ENCODE data around the gene RCC2.
A peak's percentile ranks its signal among the peaks of the same experiment; 100 is the strongest.
"Not testable (repeated sequence)": the region's sequence is repeated elsewhere in the genome, so short reads cannot be mapped to it uniquely, and the experiment has no call there.

Gene RCC2

DNA sequence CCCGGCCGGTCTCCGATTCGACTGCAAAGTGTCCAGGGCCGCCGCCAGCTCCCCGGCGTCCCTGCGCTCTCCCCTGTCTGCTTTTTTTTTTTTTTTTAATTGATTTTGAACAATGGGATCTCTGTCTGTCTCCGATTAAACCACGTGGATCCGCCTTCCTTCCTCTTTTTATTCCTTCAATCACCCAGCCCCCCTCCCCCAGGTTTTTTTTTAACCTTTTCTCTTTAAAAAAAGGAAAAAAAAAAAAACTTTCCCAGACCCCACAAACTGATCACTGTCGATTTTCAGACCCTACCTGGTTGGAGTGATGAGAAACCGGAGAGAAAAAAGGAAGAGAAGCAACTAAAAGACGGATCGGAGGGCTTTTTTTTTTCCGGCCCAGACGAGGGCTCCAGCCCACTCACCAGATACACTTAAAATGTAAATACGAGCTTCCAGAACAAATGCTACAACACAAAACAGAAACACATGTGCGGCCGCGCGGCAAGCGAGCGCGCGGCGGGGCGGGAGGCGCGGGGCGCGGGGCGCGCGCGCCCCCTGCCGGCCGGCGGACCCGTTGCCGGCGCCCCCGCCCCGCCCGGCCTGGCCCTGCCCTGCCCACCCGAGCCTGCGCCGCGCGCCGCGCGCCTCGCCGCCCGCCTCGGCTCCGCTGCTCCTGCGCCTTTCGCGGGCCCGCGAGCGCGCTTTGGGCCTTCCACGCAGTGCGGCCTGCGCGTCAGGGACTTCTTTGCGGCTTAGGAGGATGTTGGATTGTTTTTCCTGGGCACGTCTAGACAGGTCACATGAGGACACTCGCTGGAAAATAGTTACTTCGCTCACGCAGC, at the start of gene RCC2:
Gene RCC2 (minus strand): TSS at position 428 of the 824 bp plus-strand sequence. CDS start 1,163 bp downstream, outside the sequence.
- DNase-seq, result peak; percentile 66

DNA sequence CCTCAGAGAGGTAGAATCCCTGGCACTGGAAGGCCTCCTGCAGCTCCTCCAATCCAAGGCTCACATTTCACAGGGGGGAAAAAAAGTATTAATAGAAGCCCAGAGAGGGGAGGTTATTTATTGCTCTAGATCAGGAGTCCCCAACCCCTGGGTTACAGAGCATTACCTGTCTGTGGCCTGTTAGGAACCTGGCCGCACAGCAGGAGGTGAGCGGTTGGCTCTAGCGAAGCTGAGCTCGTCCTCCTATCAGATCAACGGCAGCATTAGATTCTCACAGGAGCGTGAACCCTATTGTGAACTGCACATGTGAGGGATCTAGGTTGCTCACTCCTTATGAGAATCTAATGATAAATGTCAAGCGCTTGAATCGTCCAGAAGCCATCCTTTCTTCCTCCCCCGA, 46.8 kb upstream of the RCC2 start:
- no peak for DNase-seq

DNA sequence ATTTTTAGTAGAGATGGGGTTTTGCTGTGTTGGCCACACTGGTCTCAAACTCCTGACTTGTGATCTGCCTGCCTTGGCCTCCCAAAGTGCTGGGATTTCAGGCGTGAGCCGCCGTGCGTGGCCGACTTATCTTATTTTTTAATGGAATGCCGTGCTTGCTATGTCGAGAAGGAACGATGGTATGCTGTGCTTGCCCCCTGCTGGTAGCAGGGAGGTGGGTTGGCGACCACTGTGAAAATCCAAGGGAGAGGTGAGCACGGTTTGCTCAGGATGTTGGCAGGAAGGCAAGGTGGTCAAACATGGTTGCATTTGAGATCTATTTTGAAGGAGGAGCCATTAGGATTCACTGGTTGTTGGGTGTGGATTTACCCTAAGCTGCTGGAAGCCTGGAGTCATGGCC, 45.8 kb upstream of the RCC2 start:
- DNase-seq, result no peak

DNA sequence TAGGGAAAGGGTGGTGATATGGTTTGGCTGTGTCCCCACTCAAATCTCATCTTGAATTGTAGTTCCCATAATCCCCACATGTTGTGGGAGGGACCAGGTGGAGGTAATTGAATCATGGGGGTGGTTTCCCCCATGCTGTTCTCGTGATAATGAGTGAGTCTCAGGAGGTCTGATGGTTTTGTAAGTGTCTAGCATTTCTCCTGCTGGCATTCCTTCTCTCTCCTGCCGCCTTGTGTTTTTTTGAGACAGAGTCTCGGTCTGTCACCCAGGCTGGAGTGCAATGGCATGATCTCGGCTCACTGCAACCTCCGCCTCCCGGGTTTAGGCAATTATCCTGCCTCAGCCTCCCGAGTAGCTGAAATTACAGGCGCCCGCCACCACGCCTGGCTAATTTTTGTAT, 42.5 kb upstream of the RCC2 start:
- DNase-seq, result not testable (repeated sequence)

DNA sequence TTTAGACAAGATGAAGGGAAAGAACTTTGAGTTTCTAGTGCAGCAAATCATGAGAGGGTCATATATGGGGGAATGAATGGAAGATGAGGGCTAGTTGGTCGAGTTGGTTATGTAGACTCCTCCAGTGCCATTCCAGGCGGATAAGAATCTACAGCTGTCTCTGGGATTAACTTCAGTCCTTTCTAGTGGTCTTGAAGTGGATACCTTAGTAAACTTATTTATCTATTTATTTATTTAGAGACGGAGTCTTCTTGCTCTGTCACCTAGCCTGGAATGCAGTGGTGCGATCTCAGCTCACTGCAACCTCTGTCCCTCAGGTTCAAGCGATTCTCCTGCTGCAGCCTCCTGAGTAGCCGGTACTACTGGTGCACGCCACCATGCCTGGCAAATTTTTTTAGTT, 41.4 kb upstream of the RCC2 start:
- no peak for DNase-seq

DNA sequence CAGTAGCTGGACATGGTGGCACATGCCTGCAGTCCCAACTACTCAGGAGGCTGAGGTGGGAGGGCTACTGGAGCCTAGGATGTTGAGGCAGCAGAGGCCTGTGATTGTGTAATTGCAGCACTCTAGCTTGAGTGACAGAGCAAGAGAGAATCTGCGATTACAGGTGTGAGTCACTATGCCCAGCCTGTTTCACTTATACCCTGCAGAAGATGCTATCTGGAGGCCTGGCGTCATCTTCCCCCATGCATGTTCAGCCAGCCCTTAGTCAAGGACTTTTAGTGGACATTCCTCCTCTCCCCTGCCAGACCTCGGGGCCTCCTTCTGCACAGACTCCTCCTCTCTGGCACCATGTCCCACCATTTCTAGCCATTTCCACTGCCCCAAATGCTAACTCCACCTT, 36.3 kb upstream of the RCC2 start:
- DNase-seq, result peak; percentile 30

DNA sequence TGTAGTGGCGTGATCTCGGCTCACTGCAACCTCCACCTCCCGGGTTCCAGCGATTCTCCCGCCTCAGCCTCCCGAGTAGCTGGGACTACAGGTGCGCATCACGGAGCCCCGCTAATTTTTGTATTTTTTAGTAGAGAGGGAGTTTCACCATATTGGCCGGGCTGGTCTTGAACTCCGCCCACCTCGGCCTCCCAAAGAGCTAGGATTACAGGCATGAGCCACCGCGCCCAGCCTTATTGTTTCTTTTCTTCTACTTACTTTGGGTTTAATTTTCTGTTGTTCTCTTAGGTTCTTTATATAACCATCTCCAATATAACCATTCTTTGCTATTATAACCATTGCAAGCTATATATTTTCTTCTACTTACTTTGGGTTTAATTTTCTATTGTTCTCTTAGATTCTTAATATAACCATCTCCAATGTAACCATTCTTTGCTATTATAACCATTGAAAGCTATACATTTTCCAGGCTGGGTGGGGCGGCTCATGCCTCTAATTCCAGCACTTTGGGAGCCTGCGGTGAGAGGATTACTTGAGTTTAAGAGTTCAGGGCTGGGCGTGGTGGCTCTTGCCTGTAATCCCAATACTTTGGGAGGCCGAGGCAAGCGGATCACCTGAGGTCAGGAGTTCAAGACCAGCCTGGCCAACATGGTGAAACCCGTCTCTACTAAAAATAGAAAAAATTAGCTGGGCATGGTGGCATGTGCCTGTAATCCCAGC, 35.5 kb upstream of the RCC2 start:
- DNase-seq, result not testable (repeated sequence)

DNA sequence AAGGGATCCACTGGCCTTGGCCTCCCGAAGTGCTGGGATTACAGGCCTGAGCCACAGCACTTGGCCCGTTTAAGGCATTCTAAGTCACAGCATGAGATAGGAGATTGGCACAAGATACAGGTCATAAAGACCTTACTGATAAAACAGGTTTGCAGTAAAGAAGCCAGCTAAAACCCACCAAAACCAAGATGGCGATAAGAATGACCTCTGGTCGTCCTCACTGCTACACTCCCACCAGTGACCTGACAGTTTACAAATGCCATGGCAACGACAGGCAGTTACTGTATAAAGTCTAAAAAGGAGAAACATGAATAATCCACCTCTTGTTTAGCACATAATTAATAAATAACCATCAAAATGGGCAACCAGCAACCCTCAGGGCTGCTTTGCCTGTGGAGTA, 33.3 kb upstream of the RCC2 start:
- no peak for DNase-seq

DNA sequence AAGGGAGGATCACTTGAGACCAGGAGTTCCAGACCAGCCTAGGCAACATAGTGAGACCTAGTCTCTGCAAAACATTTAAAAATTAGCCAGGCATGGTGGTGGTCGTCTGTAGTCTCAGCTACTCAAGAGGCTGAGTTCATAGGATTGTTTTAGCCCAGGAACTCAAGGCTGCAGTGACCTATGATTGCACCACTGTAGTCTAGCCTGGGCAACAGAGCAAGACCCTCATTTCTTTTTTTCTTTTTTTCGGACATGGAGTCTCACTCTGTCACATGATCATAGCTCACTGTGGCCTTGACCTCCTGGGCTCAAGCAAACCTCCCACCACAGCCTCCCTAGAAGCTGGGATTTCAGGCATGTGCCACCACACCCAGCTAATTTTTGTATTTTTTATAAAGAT, 31.9 kb upstream of the RCC2 start:
- DNase-seq, result no peak

DNA sequence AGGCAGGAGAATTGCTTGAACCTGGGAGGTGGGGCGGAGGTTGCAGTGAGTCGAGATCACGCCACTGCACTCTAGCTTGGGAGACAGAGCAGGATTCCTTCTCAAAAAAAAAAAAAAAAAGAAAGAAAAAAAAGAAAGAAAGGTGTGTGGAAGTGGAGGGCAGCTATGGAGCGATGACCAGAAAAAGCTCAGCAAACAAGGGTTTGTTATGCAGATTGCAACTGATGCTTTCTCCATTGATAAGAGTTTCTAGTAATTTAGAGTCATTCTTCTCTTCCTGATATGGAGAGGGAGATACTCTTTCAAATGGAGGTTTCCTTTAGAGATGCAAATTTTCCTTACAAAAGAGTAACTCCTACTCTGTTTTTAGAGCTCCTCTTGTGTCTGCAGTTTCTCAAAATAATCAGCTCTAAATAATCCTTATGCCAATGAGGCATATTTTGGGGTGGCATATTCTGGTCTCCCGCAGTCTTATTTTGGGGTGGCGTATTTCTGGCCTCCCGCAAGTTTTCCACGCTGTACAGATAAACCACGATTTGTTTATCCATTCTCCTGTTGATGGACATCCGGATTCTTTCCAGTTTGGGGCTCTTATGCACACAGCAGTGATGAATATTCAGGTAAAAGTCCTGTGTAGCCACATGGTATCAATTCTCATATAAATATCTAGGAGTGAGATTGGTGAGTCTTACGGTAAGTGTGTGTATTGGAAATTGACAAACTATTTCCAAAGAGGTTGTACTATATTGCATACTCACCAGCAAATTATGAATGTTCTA, 30.7 kb upstream of the RCC2 start:
- no peak for DNase-seq

DNA sequence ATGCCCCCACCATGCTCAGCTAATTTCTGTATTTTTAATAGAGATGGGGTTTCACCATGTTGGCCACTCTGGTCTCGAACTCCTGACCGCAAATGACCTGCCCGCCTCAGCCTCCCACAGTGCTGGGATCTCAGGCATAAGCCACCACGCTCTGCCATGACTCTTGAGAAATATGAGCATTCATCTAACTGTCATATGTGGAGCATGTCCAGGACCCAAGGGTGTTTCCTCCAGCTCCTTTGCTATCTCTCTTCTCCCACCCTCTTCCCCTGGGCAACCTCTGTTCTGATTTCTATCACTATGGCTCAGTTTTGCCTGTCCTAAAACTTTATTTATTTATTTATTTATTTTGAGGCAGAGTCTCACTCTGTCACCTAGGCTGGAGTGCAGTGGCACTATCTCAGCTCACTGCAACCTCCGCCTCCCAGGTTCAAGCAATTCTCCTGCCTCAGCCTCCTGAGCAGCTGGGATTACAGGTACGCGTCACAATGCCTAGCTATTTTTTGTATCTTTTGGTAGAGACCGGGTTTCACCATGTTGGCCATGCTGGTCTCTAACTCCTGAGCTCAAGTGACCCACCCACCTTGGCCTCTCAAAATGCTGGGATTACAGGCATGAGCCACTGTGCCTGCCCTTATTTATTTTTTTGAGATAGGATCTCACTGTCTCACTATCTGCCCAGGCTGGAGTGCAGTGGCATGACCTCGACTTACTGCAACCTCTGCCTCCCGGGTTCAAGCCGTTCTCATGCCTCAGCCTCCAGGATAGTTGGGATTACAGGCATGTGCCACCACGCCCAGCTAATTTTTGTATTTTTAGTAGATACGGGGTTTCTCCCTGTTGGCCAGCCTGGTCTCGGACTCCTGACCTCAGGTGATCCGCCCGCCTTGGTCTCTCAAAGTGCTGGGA, 29.1 kb upstream of the RCC2 start:
- DNase-seq, result not testable (repeated sequence)

DNA sequence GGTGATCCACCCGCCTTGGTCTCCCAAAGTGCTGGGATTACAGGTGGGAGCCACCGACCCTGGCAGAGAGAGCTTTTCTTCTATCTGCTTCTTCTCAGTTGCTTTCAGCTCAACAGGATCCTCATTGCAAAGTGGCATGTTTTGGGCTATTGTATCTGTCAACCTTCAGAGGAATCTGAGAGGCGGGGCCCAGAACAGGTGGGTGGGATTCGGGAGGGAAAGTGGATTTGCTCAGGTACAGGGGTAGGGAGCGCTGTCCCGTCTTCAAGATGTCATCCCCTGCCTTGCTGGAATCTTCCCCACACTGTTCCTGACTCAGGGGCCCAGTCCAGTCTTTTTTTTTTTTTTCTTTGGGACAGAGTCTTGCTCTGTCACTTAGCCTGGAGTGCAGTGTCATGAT, 26.9 kb upstream of the RCC2 start:
- no peak for DNase-seq

DNA sequence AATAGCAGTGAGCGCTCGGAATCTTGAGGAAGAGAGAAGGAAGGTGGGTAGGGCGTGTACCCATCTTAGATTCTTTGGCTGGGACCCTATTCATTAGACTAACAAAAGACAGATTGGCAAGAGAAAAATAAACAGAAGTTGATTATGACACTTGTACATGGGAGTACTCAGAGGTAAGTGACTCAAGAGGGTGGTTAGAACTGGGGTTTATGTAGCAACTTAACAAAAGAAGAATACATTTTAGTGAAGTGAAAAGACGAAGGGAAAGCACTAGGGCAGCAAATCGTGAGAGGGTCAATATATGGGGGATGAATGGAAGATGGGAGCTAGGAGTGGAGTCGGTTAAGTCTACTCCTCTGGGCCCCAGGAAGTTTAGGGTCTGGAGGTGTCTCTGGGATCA, 25.8 kb upstream of the RCC2 start:
- no peak for DNase-seq

DNA sequence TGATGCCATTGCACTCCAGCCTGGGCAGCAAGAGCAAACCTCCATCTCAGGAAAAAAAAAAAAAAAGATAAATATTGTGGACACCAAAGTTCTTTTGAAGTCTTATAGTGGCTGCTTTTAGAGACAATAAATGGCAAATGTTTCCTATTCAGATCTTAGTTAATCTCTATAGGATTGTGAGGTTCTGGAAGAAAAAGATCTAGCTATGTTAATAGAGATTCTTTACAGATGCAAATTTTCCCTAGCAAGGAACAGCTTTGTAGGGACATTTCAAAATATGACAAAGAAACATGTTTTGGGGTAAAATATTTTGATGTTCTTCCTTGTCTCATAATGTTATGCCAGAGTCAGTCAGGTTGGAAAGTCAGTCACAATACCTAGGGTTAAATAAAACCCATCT, 24.5 kb upstream of the RCC2 start:
- DNase-seq, result no peak

DNA sequence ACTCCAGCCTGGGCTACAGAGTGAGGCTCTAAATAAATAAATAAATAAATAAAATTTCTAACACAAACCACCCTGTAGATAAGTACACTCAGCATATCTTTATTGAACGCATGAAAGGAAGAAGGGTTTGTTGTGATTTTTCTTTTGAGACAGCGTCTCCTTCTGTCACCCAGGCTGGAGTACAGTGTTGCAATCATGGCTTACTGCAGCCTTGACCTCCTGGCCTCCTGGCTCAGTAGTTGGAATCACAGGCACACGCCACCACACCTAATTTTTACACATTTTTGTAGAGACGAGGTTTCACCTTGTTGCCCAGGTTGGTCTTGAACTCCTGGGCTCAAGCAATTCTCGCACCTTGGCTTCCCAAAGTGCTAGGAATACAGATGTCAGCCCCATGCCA, 23.2 kb upstream of the RCC2 start:
- DNase-seq, result no peak

DNA sequence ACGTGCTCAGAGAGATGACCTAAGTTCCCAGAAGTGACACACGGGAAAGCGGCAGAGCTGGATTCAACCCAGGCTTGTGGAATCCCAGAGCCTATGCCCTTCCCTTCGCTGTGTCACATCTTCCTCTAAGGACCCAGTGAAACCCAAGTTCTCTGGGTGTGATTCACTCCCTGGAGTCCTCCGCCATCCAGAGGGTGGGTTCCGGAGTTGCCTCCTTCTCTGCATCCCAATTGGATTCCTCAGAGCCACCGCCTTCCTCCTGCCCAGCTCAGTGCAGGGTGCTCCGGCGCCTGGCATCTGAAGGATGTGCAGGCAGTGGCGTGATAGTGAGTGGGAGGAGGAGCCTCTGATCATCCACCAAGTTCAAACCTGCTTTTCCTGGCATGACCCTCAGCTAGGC, 20.7 kb upstream of the RCC2 start:
- DNase-seq, result no peak

DNA sequence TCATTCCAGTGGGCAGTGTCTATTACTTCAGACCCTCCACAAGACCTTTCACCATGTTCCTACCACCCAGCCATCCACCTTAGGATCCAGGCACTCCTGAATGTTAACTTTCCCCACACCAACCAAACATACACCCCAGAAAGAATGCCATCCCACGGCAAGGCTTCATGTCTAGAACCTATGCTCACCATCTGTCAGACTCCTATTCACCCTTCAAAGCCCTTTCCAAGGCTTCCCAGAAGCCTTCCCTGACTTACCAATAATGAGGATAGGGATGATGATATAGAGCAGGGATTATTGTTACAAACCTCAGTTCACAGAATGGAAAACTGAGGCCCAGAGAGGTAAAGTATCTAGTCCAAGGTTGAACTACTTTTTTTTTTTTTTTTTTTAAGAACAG, 19.3 kb upstream of the RCC2 start:
- no peak for DNase-seq

DNA sequence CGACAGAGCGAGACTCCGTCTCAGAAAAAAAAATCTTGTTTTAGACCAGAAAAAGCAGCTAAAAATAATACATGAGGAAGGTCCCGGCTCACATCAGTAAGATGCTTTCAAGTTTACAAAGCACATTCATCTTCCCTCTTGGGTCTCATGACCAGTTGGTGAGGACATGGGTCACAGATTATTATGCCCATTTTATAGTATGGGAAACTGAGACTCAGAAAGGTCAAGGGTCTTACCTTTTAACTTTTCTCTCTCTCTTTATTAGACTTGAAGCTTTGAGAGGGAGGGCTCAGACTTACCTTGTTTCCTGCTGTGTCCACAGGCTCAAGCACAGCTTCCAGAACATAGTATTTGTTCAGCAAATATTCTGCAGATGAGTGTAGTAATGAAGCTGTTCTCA, 13.2 kb upstream of the RCC2 start:
- DNase-seq, result no peak

DNA sequence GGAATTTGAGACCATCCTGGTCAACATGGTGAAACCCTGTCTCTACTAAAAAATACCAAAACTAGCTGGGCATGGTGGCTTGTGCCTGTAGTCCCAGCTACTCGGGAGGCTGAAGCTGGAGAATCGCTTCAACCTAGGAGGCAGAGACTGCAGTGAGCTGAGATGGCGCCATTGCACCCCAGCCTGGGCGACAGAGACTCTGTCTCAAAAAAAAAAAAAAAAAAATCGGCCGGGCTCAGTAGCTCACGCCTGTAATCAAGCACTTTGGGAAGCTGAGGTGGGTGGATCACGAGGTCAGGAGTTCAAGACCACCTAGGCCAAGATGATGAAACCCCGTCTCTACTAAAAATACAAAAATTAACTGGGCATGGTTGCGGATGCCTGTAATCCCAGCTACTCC, 12.7 kb upstream of the RCC2 start:
- not testable (repeated sequence) for DNase-seq

DNA sequence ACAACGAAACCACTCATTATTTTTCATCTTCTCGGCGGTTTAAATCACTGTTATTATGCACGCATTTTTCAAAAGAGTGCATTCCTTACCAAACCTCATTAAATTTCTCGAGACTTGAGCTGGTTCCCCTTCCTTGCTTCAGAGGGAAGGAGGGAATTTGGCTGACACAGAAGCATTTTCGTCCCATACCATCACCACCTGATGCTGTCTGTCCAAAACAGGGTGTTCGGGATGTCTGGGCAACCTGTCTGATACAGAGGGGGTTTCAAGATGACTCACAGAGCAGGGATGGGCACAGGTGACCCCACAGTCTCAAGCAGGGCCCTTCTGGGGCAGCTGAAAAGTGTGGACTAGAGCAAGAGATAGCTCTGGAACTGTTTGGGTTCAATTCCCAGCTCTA, 12.3 kb upstream of the RCC2 start:
- DNase-seq, result no peak

DNA sequence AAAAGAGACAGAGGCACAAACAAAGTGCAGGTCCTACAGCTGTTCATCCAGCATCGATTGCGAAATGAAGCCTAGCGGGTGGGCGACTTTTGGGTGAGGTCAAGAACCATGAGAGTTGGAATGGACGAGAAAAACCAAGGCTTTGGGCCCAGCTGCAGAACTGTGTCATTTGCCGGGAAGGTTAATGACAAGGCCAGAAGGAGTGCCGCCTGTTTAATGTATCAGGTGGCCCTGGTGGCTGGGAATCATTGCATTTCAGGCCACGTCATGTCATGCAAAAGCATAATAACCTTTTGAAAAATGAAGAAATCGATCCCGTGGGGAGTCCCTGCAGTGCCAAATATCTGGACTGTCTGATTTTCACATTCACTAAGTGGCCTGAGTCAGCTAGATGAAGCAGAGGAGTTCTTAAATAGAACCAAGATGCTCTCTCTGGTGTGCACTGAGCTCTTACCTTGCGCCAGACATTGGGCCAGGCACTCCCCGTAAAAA, 8.1 kb upstream of the RCC2 start:
- DNase-seq, result no peak

DNA sequence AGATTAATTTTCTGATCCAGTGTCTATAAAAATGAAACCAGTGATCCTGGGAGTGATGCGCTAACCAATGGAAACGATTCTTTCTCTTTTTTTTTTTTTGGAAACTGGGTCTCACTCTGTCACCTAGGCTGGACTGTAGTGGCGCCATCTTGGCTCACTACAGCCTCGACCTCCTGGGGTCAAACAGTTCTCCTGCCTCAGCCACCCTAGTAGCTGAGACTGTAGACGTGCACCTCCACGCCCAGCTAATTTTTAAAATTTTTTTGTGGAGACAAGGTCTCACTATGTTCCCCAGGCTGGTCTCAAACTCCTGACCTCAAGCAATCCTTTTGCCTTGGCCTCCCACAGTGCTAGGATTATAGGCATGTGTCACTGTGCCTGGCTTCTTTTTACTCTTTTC, 3.4 kb upstream of the RCC2 start:
- no peak for DNase-seq

DNA sequence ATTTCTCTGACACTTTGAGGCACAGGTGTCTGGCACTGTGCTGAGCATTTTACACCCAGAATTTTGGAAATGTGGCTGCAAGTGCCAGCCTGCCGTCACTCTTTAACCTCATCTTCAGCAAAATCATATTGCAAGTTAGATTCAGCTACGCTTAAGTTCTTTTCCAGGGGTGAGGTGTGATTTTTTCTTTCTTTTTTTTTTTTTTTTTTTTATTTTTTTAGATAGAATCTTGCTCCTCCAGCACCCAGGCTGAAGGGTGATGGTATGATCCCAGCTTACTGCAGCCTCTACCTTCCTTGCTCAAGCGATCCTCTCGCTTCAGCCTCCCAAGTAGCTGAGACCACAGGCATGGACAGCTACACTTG, 2.5 kb upstream of the RCC2 start:
- no peak for DNase-seq
